HG03060 (cell line): ENCODE data around the gene EIF2S3.

Experiments
- ATAC-seq: cut with Tn5 transposase; IDR thresholded peaks from one replicate; pipeline ENCODE4 v1.9.1; 2021; ENCODE audit warnings: low read depth, moderate number of reproducible peaks; ENCODE audit not compliant: unreplicated experiment

The EIF2S3 gene

GRCh38 chrX:24124244-24124799, 69.6 kb downstream of the EIF2S3 start:
- no peak for ATAC-seq

GRCh38 chrX:24125028-24125612, 70.4 kb downstream of the EIF2S3 start:
- ATAC-seq, result no peak
